Measurements from ENCODE around the gene ESYT1. TPM values are rescaled to one million over a fixed set of nuclear protein-coding genes. Genes with fewer than 3 reads are reported as not detected.

ESYT1 gene
- total and polyA plus RNA-seq, 2 donors (not counting 1 experiment from before 2014, with no cell fraction given), result 182 to 446 TPM

- Histone ChIP-seq H3K79me2 (ENCODE audit: control insufficient read depth, insufficient read depth, low read length) (no peaks in the 10 kb centered on the region), H4K20me1 (ENCODE audit: control insufficient read depth, extremely low read depth, insufficient read depth, low read length) (no peaks in the 10 kb centered on the region), H3K9ac (ENCODE audit: insufficient read depth, low read length) (no peak overlapping the region), H3K27me3 (ENCODE audit: control insufficient read depth, insufficient read depth, low read length) (peaks cover 26% of the 10 kb centered on the region), H3K9me3 (ENCODE audit: control insufficient read depth, insufficient read depth, low read depth, low read length) (no peaks in the 10 kb centered on the region), H3K4me3 (replicated peaks in 1 of 4; ENCODE audit: control extremely low read depth in 1 of 4, insufficient read depth in 1 of 4, low read depth in 3 of 4, low read length in 4 of 4) (no peak overlapping the region), H2AFZ (ENCODE audit: low read length) (no peak overlapping the region), H3K27ac (ENCODE audit: insufficient read depth, low read length) (no peak overlapping the region), H3K4me1 (ENCODE audit: control insufficient read depth, extremely low read depth, insufficient read depth, low read length) (no peaks in the 10 kb centered on the region), H3K4me2 (ENCODE audit: extremely low read depth, insufficient read depth, low read length) (no peak overlapping the region), H3K36me3 (ENCODE audit: control insufficient read depth, insufficient read depth, low read length) (no peaks in the 10 kb centered on the region)
- TF ChIP-seq EZH2 (IDR thresholded peaks at IDR 0.05; ENCODE audit: low read length, missing control alignments), result no peak
- TF ChIP-seq CTCF (conservative IDR thresholded peaks at IDR 0.05 in 1 of 2, IDR thresholded peaks at IDR 0.05 in 1 of 2; ENCODE audit: low read depth in 1 of 2, low read length in 2 of 2), result no peak
- no peak for DNase-seq (ENCODE audit: low read depth in 2 of 2)
Observed at GRCh38 chr12:56081393-56082347, 46.4 kb upstream of the ESYT1 start.

- TF ChIP-seq EZH2 (IDR thresholded peaks at IDR 0.05; ENCODE audit: low read length, missing control alignments) (no peak), CTCF (conservative IDR thresholded peaks at IDR 0.05 in 1 of 2, IDR thresholded peaks at IDR 0.05 in 1 of 2; ENCODE audit: low read depth in 1 of 2, low read length in 2 of 2) (no peak)
- no peaks in the 10 kb centered on the region for H4K20me1 ChIP-seq (ENCODE audit: control insufficient read depth, extremely low read depth, insufficient read depth, low read length)
- no peak overlapping the region for H3K4me3 ChIP-seq (replicated peaks in 1 of 4; ENCODE audit: control extremely low read depth in 1 of 4, insufficient read depth in 1 of 4, low read depth in 3 of 4, low read length in 4 of 4)
- no peaks in the 10 kb centered on the region for H3K36me3 ChIP-seq (ENCODE audit: control insufficient read depth, insufficient read depth, low read length)
- H3K9me3 ChIP-seq (ENCODE audit: control insufficient read depth, insufficient read depth, low read depth, low read length), result no peaks in the 10 kb centered on the region
- H3K27ac ChIP-seq (ENCODE audit: insufficient read depth, low read length), result no peak overlapping the region
- no peak overlapping the region for H3K4me2 ChIP-seq (ENCODE audit: extremely low read depth, insufficient read depth, low read length)
- no peak for DNase-seq (ENCODE audit: low read depth in 2 of 2)
- H3K79me2 ChIP-seq (ENCODE audit: control insufficient read depth, insufficient read depth, low read length), result no peaks in the 10 kb centered on the region
- no peak overlapping the region for H3K9ac ChIP-seq (ENCODE audit: insufficient read depth, low read length)
- H2AFZ ChIP-seq (ENCODE audit: low read length), result no peak overlapping the region
- H3K4me1 ChIP-seq (ENCODE audit: control insufficient read depth, extremely low read depth, insufficient read depth, low read length), result no peaks in the 10 kb centered on the region
- H3K27me3 ChIP-seq (ENCODE audit: control insufficient read depth, insufficient read depth, low read length), result peaks cover 26% of the 10 kb centered on the region
Observed at GRCh38 chr12:56082382-56082781, 45.7 kb upstream of the ESYT1 start.

GRCh38 chr12:56082967-56083366 is 45.1 kb upstream of the ESYT1 start:
- Histone ChIP-seq H3K9me3 (ENCODE audit: control insufficient read depth, insufficient read depth, low read depth, low read length) (no peaks in the 10 kb centered on the region), H3K79me2 (ENCODE audit: control insufficient read depth, insufficient read depth, low read length) (no peaks in the 10 kb centered on the region), H4K20me1 (ENCODE audit: control insufficient read depth, extremely low read depth, insufficient read depth, low read length) (no peaks in the 10 kb centered on the region), H3K4me3 (replicated peaks in 1 of 4; ENCODE audit: control extremely low read depth in 1 of 4, insufficient read depth in 1 of 4, low read depth in 3 of 4, low read length in 4 of 4) (no peak overlapping the region), H3K27me3 (ENCODE audit: control insufficient read depth, insufficient read depth, low read length) (peaks cover 26% of the 10 kb centered on the region), H2AFZ (ENCODE audit: low read length) (no peak overlapping the region), H3K27ac (ENCODE audit: insufficient read depth, low read length) (no peak overlapping the region), H3K4me2 (ENCODE audit: extremely low read depth, insufficient read depth, low read length) (no peak overlapping the region), H3K36me3 (ENCODE audit: control insufficient read depth, insufficient read depth, low read length) (no peaks in the 10 kb centered on the region), H3K9ac (ENCODE audit: insufficient read depth, low read length) (no peak overlapping the region), H3K4me1 (ENCODE audit: control insufficient read depth, extremely low read depth, insufficient read depth, low read length) (no peaks in the 10 kb centered on the region)
- TF ChIP-seq CTCF (conservative IDR thresholded peaks at IDR 0.05 in 1 of 2, IDR thresholded peaks at IDR 0.05 in 1 of 2; ENCODE audit: low read depth in 1 of 2, low read length in 2 of 2), result no peak
- no peak for TF ChIP-seq EZH2 (IDR thresholded peaks at IDR 0.05; ENCODE audit: low read length, missing control alignments)
- DNase-seq (ENCODE audit: low read depth in 2 of 2), result no peak

Measured in fibroblast of lung (primary cell).